Tibial nerve (tissue), 4 donors: ENCODE results near the gene VMP1. TPM values are rescaled to one million over a fixed set of nuclear protein-coding genes. Genes with fewer than 3 reads are reported as not detected.
"Not testable (repeated sequence)": the region's sequence is repeated elsewhere in the genome, so short reads cannot be mapped to it uniquely, and the experiment has no call there.

Experiments used
- DNase-seq, 2 donors: peaks; one replicate each; pipeline ENCODE4 v3.0.0-alpha.2; 2019; ENCODE audit warnings: low spot score in 2 of 2
- H3K27ac ChIP-seq, 4 donors: fragments of 200-600 bp; sonication (generic) in 3 of 4; one replicate each; pipeline ENCODE4 v1.5.1; 2017 to 2019; ENCODE audit warnings: mild to moderate bottlenecking in 1 of 4
- H3K27me3 ChIP-seq, 2 donors: fragments of 200-600 bp; sonication (generic) in 1 of 2; one replicate each; pipeline versions ENCODE4 v1.5.1 to v1.6.0; 2017 to 2019
- H3K36me3 ChIP-seq, 3 donors: fragments of 200-600 bp; sonication (generic); one replicate each; pipeline ENCODE4 v1.5.1; 2018 to 2019
- H3K4me1 ChIP-seq, 4 donors: fragments of 200-600 bp; sonication (generic) in 3 of 4; one replicate each; pipeline ENCODE4 v1.5.1; 2017 to 2019
- H3K4me3 ChIP-seq, 4 donors: fragments of 200-600 bp; sonication (generic) in 3 of 4; one replicate each; pipeline ENCODE4 v1.5.1; 2017 to 2019; ENCODE audit warnings: mild to moderate bottlenecking in 1 of 4, moderate library complexity in 1 of 4
- H3K9me3 ChIP-seq, 4 donors: fragments of 200-600 bp; sonication (generic) in 3 of 4; one replicate each; pipeline ENCODE4 v1.5.1; 2017 to 2019
- EP300 ChIP-seq, 2 donors: sonication (generic); formaldehyde crosslinking; IDR thresholded peaks; one replicate each; pipeline ENCODE4 v1.6.1; 2017; ENCODE audit warnings: antibody characterized with exemption in 2 of 2, mild to moderate bottlenecking in 1 of 2
- POLR2A ChIP-seq, 2 donors: fragments of 450-650 bp; IDR thresholded peaks; one replicate each; pipeline ENCODE4 v1.6.1; 2017; ENCODE audit warnings: antibody characterized with exemption in 2 of 2, mild to moderate bottlenecking in 2 of 2, moderate library complexity in 2 of 2
- WGBS, 2 donors: methylation state at CpG; one replicate each; pipeline ENCODE4 v1.1.5; 2018; 5-methylcytosine and 5-hydroxymethylcytosine counted together
- total RNA-seq, 4 donors: library from RNA; depleted of rRNA; stranded (reverse); fragments of >200 nt; gene quantifications; one replicate each; pipeline ENCODE4 v1.1.0, GENCODE V29; 2016
- TF ChIP-seq, protein P1 (sequence below), 5 experiments: fragments of 200-600 bp in 3 of 5; fragments of 450-650 bp in 2 of 5; sonication (generic) in 3 of 5; IDR thresholded peaks; one replicate each; pipeline ENCODE4 v1.5.1; 2016 to 2019; ENCODE audit warnings: antibody characterized with exemption in 5 of 5, mild to moderate bottlenecking in 3 of 5, moderate library complexity in 2 of 5

The VMP1 gene
- total RNA-seq, 4 donors from 2014 or later, result 113 to 427 (median 203) TPM

DNA sequence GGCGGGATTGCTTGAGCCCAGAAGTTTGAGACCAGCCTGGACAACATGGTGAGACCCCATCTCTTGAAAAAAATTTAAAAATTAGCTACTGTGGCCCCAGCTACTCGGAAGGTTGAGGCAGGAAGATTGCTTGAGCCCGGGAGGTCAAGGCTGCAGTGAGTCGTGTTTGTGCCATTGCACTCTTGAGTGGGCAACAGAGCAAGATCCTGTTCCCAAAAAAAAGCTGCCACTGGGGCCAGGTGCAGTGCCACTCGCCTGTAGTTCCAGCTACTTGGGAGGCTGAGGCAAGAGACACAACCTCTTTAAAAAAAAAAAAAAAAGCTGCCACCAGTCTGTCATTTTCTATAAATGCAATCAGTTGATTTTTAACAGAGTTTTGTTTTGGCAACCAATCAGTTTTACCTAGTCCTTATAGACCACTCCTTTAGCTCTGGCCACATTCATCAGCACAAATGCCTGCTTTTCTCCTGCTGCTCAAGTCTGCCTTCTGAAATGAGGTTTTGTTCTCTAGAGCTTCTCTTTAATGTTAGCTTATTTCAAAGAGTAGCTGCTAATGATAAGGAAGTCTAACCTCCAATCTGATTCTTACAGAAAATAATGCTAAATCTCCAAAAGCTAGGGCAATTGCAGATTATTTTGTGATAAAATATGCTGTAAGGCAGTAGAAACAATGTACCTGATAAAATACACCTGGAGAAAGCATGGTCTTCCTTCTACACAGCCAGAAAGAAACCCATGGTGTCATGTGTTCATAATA, 120.4 kb downstream of the VMP1 start:
- Histone ChIP-seq H3K36me3 (peaks cover 0 to 3% (median 0%) of the 10 kb centered on the region in 3 donors), H3K4me1 (peaks cover 5 to 73% (median 49%) of the 10 kb centered on the region in 4 donors), H3K27ac (peak overlapping the region in 3 of 4 donors; percentile 78 to 92 (median 91)), H3K27me3 (no peaks in the 10 kb centered on the region), H3K4me3 (no peak overlapping the region), H3K9me3 (no peaks in the 10 kb centered on the region)
- WGBS, 2 donors, result 90 to 92% methylated on average over 5 of the region's 5 CpGs
- no peak for DNase-seq
- TF ChIP-seq EP300 (IDR thresholded peaks at IDR 0.05) (no peak), POLR2A (IDR thresholded peaks at IDR 0.05) (no peak)
- TF ChIP-seq, protein P1, sequence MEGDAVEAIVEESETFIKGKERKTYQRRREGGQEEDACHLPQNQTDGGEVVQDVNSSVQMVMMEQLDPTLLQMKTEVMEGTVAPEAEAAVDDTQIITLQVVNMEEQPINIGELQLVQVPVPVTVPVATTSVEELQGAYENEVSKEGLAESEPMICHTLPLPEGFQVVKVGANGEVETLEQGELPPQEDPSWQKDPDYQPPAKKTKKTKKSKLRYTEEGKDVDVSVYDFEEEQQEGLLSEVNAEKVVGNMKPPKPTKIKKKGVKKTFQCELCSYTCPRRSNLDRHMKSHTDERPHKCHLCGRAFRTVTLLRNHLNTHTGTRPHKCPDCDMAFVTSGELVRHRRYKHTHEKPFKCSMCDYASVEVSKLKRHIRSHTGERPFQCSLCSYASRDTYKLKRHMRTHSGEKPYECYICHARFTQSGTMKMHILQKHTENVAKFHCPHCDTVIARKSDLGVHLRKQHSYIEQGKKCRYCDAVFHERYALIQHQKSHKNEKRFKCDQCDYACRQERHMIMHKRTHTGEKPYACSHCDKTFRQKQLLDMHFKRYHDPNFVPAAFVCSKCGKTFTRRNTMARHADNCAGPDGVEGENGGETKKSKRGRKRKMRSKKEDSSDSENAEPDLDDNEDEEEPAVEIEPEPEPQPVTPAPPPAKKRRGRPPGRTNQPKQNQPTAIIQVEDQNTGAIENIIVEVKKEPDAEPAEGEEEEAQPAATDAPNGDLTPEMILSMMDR (IDR thresholded peaks at IDR 0.05), result no peak

DNA sequence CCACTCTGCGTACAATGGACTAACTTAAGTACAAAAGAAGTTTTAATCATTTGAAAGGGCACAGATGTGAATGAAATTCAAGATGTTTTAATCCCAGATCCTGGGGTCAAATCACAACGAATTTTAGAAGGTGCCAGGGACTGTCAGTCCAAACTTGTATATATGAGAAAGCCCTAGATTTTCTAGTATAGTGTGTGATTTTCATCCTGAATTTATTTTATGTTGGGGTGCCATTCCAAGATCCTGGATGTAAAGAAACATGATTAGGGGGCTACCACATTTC, 121.0 kb downstream of the VMP1 start:
- peaks cover 5 to 73% (median 49%) of the 10 kb centered on the region in 4 donors for H3K4me1 ChIP-seq
- no peak for TF ChIP-seq POLR2A (IDR thresholded peaks at IDR 0.05)
- TF ChIP-seq, protein P1 (IDR thresholded peaks at IDR 0.05), result no peak
- no peak for TF ChIP-seq EP300 (IDR thresholded peaks at IDR 0.05)
- 56 to 68% methylated on average over 2 of the region's 2 CpGs for WGBS, 2 donors
- no peaks in the 10 kb centered on the region for H3K27me3 ChIP-seq
- H3K9me3 ChIP-seq, result no peaks in the 10 kb centered on the region
- H3K4me3 ChIP-seq, result no peak overlapping the region
- peak overlapping the region in 3 of 4 donors; percentile 78 to 92 (median 91) for H3K27ac ChIP-seq
- DNase-seq, result no peak
- H3K36me3 ChIP-seq, result no peaks in the 10 kb centered on the region

DNA sequence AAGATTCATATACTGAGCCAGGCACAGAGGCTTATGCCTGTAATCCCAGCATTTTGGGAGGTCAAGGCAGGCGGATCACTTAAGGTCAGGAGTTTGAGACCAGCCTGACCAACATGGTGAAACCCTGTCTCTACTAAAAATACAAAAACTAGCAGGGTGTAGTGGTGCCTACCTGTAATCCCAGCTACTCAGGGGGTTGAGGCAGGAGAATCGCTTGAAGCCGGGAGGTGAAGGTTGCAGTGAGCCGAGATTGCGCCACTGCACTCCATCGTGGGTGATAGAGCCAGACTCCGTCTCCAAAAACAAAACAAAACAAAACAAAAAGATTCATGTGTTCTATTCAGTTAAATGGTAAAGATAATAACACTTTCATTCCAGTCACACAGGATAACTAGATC, 121.4 kb downstream of the VMP1 start:
- 58 to 66% methylated on average over 7 of the region's 7 CpGs for WGBS, 2 donors
- Histone ChIP-seq H3K4me1 (peaks cover 5 to 73% (median 49%) of the 10 kb centered on the region in 4 donors), H3K27ac (peak overlapping the region in 3 of 4 donors; percentile 78 to 92 (median 91))
- H3K9me3 ChIP-seq, H3K4me3 ChIP-seq, H3K27me3 ChIP-seq, H3K36me3 ChIP-seq, DNase-seq: not testable (repeated sequence)

DNA sequence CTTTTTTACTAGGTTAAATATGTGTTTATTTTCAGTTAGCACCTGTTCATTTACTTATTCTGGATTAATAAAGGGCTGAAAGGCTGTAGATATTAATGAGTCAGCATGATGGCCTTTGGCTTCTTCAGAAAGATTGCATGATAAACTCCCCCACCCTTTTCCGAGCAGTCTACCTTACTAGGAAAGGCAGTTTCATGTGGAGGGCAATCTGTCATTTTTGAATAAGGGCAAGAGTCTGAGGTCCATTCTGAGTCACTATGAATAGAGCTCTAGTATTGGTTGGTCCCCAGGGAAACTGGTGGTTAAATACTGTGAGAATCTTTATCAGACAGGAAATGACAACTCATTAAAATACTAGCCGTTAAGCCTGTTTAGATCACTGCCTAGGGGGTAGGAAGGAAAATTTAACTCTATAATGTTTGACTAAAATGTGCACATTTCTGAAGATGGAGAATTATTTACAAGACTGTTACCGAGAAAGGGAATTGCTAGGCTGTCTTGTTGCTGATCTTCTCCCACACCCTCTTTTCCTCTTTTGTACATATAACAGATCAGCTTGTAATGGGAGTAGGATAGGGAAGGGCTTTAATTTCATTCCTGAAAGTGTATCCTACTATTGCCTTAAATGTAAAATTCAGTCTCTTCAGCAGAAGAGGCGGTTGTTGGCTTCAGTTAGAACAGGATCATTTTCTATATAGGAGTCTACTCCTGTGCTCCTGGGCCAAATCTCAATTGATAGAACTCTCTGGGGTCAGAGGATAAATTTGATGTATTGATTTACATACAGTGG, 122.0 kb downstream of the VMP1 start:
- WGBS, 2 donors, result 15 to 17% methylated on average over 4 of the region's 4 CpGs
- DNase-seq, result no peak
- Histone ChIP-seq H3K27ac (peak overlapping the region; percentile 35 to 92 (median 84)), H3K9me3 (no peaks in the 10 kb centered on the region), H3K4me3 (no peak overlapping the region), H3K27me3 (no peaks in the 10 kb centered on the region), H3K4me1 (peaks cover 5 to 73% (median 49%) of the 10 kb centered on the region in 4 donors), H3K36me3 (no peaks in the 10 kb centered on the region)
- TF ChIP-seq, protein P1 (IDR thresholded peaks at IDR 0.05), result no peak
- TF ChIP-seq EP300 (IDR thresholded peaks at IDR 0.05), result peak in 1 of 2 donors; percentile 57

DNA sequence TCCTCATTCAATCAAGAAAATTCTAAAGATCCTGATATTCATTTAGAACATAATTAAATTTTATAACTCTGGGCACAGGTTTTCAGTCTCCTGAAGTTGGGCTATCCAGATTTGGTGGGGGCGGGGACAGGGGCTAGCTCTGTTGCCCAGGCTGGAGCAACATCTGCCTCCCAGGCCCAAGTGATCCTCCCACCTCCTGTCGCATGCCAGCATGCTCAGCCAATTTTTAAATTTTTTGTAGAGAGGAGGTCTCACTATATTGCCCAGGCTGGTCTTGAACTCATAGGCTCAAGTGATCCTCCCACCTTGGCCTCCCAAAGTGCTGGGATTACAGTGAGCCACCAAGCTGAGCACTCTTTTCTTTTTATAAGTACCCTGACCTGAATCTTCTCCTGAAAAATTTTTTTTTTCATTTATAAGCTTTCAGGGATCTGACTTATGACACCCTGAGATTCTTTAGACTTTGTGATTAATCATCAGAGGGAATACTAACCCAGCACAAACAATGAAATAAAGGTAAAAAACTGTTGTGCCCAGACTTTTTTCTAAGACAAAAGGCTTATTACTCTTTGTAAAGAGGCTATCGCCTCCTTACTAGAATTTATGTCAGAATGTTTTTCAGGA, 122.7 kb downstream of the VMP1 start:
- H3K4me3 ChIP-seq, result no peak overlapping the region
- WGBS, 2 donors, result 73 to 76% methylated on average over 3 of the region's 3 CpGs
- DNase-seq, result no peak
- H3K9me3 ChIP-seq, result no peaks in the 10 kb centered on the region
- H3K4me1 ChIP-seq, result peaks cover 5 to 71% (median 47%) of the 10 kb centered on the region in 4 donors
- no peaks in the 10 kb centered on the region for H3K36me3 ChIP-seq
- TF ChIP-seq EP300 (IDR thresholded peaks at IDR 0.05) (no peak), POLR2A (IDR thresholded peaks at IDR 0.05) (no peak)
- TF ChIP-seq, protein P1 (IDR thresholded peaks at IDR 0.05), result no peak
- H3K27me3 ChIP-seq, result no peaks in the 10 kb centered on the region
- H3K27ac ChIP-seq, result peak overlapping the region; percentile 35 to 92 (median 84)
